Mucosa of rectum (tissue), 2 donors: ENCODE measurements around the gene MRPS15.
A peak's percentile ranks its signal among the peaks of the same experiment; 100 is the strongest.

ENCODE experiments used
- H3K27ac ChIP-seq, 2 donors: one replicate each; pipeline ENCODE4 v1.7.0; 2013; ENCODE audit warnings: inconsistent platforms in 2 of 2, low read depth in 2 of 2, low read length in 2 of 2
- H3K27me3 ChIP-seq, 2 donors: one replicate each; pipeline ENCODE4 v1.7.0; 2013; ENCODE audit warnings: low read length in 2 of 2; ENCODE audit not compliant: control insufficient read depth in 2 of 2, insufficient read depth in 2 of 2
- H3K36me3 ChIP-seq, 2 donors: one replicate each; pipeline ENCODE4 v1.7.0; 2013; ENCODE audit warnings: low read length in 2 of 2; ENCODE audit not compliant: control insufficient read depth in 2 of 2, insufficient read depth in 2 of 2
- H3K4me1 ChIP-seq, 2 donors: one replicate each; pipeline ENCODE4 v1.7.0; 2013; ENCODE audit warnings: low read length in 2 of 2, mild to moderate bottlenecking in 1 of 2; ENCODE audit not compliant: control insufficient read depth in 2 of 2, insufficient read depth in 2 of 2
- H3K4me3 ChIP-seq, 2 donors: one replicate each; pipeline ENCODE4 v1.7.0; 2013; ENCODE audit warnings: low read length in 2 of 2
- H3K9ac ChIP-seq, 2 donors: one replicate each; pipeline ENCODE4 v1.7.0; 2013; ENCODE audit warnings: low read length in 2 of 2, low read depth in 1 of 2, mild to moderate bottlenecking in 1 of 2
- H3K9me3 ChIP-seq, 2 donors: one replicate each; pipeline ENCODE4 v1.7.0; 2013; ENCODE audit warnings: low read length in 2 of 2; ENCODE audit not compliant: control insufficient read depth in 2 of 2
- donor health status: healthy.
- donor health status: Normal muscosa, but diverticular disease.

The MRPS15 gene

GRCh38 chr1:36415661-36416326 lies 48.4 kb downstream of the MRPS15 start:
- H3K4me1 ChIP-seq, result peaks cover 0 to 9% of the 10 kb centered on the region in 2 donors
- H3K9me3 ChIP-seq, result no peaks in the 10 kb centered on the region
- no peaks in the 10 kb centered on the region for H3K36me3 ChIP-seq
- H3K27me3 ChIP-seq, result no peaks in the 10 kb centered on the region
- H3K4me3 ChIP-seq, result peak overlapping the region in 1 of 2 donors; percentile 5
- H3K9ac ChIP-seq, result peak overlapping the region in 1 of 2 donors; percentile 45
- H3K27ac ChIP-seq, result no peak overlapping the region

- no peaks in the 10 kb centered on the region for H3K27me3 ChIP-seq
Observed at GRCh38 chr1:36414384-36414783, 49.8 kb downstream of the MRPS15 start.

GRCh38 chr1:36411674-36412648 lies 52.2 kb downstream of the MRPS15 start:
- Histone ChIP-seq H3K9ac (no peak overlapping the region), H3K4me1 (peaks cover 0 to 4% of the 10 kb centered on the region in 2 donors), H3K4me3 (no peak overlapping the region), H3K27ac (no peak overlapping the region), H3K36me3 (no peaks in the 10 kb centered on the region), H3K9me3 (no peaks in the 10 kb centered on the region), H3K27me3 (no peaks in the 10 kb centered on the region)

More at GRCh38 chr1:36414384-36414783, 49.8 kb downstream of the MRPS15 start:
- Histone ChIP-seq H3K4me3 (no peak overlapping the region), H3K27ac (no peak overlapping the region), H3K36me3 (no peaks in the 10 kb centered on the region), H3K9me3 (no peaks in the 10 kb centered on the region), H3K9ac (no peak overlapping the region), H3K4me1 (peaks cover 0 to 4% of the 10 kb centered on the region in 2 donors)

- Histone ChIP-seq H3K36me3 (no peaks in the 10 kb centered on the region), H3K27me3 (no peaks in the 10 kb centered on the region), H3K9ac (no peak overlapping the region), H3K9me3 (no peaks in the 10 kb centered on the region), H3K4me1 (no peaks in the 10 kb centered on the region), H3K27ac (no peak overlapping the region), H3K4me3 (no peak overlapping the region)
Observed at GRCh38 chr1:36408479-36408878, 55.7 kb downstream of the MRPS15 start.

GRCh38 chr1:36406440-36406839 lies 57.7 kb downstream of the MRPS15 start:
- no peak overlapping the region for H3K9ac ChIP-seq

More at GRCh38 chr1:36406440-36406839, 57.7 kb downstream of the MRPS15 start:
- Histone ChIP-seq H3K9me3 (no peaks in the 10 kb centered on the region), H3K27me3 (no peaks in the 10 kb centered on the region), H3K36me3 (no peaks in the 10 kb centered on the region), H3K4me3 (no peak overlapping the region), H3K27ac (no peak overlapping the region), H3K4me1 (peaks cover 0 to 3% of the 10 kb centered on the region in 2 donors)
